GM21390 (cell line): ENCODE data around the gene CCBE1.

Experiments used
- ATAC-seq: cut with Tn5 transposase; IDR thresholded peaks from one replicate; pipeline ENCODE4 v1.9.1; 2021; ENCODE audit not compliant: unreplicated experiment

Gene CCBE1

DNA sequence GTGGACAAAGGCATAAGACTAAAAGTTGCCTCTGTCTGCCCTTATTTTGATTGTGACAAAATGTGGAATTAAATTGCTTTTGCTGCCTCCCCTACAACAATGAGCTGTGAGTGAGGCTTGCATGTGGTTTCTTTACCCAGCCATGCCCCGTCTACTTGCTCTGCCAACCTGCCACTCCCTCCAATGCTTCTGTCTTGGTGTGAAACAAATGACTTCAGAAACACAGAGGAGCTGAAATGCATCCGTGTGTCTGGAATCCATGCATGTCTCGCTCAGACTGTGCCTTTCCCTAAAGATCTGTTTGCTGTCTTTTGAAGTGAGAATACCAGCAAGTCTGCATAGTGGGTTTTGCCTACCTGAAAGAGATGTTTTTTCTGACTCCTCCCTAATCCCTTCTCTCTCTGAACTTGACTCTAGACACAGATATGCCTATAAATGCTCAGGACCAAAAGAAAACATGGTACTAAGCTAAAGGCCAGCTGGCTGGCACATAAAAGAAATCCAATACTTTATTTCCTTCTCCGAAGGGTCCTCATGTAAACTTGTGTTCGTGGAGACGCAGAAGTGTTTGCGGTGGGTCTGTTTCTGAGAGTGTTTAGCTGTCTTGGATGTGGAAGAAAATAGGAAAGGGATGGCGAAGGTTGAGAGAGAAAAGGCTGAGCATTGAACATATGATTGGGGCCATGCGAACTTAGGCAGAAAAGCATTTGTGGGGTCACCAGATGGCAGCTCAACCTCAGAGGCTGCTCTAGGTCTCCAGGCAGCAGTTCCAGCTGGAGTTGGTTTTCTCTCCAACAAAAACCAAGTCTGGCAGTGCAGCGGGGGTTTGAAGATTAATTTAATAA is 120.5 kb downstream of the CCBE1 start:
- ATAC-seq = no peak

DNA sequence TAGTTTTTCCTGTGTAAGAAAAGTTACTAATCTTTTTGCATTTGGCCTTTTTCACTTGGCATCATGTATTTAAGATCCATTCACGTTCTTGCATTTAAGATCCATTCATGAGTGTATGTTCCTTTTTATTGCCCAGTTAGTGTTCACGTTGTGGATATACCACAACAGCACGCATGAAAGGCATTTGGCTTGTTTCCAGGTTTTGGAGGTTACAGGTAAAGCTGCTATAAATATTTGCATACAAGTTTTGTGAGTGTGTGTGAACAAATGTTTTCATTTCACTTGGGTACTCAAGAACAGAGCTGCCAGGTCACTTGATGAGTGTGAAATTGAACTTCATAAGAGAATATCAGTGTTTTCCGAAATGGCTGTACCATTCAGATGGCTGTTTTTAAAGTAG is 121.2 kb downstream of the CCBE1 start:
- no peak for ATAC-seq

DNA sequence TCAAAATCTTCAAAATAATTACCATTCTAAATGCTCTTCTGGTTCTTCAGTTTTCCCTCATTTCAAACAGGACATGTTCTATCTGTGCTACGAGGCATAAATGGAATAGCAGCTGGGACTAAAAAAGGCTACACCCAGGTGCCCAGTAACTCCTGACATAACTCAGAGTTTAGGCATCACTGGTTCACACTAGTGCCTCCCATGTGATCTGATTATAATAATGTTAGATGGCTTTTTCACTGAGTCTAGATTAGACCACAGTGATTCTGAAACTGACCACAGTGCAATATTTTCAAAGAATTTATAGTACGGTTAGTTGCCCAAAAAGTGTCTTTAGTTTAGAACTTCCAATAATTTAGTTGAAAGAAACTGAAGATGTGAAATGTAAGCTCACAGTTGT is 123.3 kb downstream of the CCBE1 start:
- no peak for ATAC-seq

DNA sequence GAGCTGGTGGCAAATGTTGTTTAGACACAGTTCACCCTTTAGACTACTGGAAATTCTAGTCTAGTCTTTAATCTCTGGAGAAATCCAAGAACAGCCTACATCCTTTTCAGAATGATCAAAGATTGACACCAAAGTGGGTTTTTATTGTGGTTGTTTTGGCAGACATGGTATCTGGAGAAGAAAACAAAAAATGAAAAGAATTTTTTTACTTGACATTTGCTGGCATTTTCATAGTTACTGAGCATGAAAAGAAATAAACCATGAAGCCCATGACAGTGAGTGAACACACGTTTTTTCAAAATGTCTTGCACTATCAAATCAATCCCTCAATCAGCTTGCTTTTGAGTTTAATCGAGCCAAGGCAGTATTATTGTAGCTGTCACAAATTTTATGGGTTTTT is 125.3 kb downstream of the CCBE1 start:
- ATAC-seq = no peak

DNA sequence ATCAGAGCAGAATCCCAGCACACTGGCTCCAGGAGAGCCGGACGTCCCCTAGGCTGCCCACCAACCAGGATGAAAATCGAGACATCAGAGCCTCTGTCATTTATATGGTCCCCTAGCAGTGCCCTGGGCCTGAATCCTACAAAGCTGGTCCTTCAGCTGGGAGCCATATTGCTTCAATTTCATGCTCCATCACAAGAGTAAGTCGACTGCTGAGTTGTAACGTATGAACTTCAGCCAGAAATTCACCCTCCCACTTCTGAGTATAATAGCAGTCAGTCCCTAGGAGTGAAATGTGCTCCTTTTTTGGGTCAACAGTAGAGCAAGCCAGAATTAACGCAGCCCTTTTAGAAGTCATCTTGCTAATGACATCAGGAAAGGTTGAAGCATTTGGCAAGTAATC is 126.4 kb downstream of the CCBE1 start:
- ATAC-seq = no peak

DNA sequence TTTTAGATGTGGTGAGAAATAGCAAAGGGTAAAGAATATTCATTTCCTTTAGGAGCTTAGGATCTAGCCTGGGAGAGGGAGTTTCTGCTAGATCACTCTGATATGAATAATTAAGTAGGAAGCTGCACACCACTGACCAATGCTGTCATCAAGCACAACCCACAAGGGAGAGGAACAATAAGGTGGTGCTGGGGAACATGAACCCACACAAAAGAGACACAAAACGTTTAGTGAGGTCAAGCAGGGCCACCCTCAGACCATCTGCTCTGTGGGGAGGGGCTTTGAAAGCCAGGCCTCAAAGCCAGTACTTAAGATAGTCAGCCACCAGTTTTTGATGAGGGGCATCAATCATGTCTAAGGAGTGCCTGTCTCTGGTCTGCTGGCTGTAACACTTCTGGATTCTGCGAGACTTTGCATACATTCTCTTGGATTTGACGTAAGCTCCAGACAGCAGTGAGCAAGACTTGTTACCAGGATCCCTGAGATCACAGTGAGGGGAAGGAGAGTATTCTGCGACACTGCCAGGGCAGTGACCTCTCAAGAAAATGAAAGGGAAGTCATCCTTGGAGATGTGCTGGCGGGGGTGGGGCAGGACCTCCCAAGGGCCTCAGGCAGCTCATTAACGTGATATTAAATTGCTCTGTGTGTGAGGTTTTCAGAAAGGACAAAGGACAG is 127.0 kb downstream of the CCBE1 start:
- no peak for ATAC-seq

DNA sequence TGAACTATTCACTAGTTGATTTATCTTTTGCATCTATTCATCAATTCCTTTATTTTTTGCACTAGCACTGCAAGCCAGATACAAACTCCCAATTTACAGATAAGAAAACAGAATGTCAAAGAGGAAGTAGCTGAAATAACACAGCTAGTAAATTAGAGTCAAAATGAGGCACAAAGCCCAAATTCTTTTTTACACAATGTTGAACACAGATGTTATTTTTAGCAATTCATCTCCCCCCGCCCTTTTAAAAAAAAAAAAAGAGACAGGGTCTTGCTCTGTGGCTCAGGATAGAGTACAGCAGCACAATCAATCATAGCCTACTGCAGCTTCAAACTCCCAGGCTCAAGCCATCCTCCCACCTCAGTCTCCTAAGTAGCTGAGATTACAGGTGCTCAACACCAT is 127.8 kb downstream of the CCBE1 start:
- ATAC-seq = no peak

DNA sequence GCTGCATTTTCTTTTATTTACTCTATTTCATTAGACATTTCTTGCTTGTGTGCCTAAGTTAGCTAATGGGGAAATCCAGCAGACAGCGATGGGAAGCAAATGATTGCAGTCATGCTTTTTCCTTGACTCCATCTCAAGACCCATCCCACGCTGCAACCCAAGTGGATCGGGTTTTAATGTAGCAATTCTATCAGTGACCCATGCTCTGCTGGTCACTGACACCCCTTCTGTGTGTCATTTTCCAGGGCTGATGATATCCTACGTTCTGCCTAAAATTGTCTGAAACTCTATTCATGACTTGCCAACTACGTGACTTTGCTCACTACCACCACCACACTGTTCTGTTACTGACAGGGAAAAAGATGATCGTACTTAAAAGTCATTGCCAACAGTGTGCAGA is 129.8 kb downstream of the CCBE1 start:
- ATAC-seq = no peak

DNA sequence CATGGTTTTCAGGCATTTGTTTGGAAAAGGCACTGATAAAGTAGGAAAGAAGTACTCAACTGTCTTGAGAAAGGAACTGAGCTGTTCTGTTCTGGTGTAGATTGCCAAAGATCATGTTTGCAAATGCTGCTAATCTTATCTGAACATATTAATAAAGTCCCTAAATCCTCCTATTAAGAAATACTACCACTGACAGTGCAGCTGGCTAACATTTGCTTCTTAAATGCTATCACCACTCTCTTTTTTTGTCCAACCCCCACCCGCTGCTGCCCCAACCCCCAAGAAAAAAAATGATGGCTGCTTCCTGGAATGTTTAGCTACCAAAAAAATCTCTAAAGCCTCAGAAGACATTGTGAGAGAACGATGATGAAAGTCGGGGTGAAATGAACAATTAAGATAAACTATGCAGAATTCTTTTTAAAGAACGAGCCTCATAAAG is 130.7 kb downstream of the CCBE1 start:
- no peak for ATAC-seq

DNA sequence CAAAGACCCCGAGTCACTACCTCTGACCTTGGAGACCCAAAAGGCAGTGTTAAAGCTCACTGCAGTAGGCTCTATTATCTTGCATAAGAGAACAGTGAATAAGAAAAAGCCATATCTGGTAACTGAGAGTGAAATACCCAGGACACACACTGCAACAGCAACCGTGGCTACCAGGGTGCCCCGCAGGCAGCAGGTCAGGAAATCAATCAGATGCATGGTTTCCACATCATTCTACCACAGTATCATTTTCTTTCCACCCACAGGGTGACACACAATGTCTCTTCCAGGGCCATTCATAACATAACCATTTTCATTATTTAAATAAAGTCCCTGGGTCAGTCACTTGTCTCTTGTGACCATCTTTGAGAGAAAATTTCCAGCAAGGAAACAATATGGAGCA is 131.3 kb downstream of the CCBE1 start:
- ATAC-seq = no peak

DNA sequence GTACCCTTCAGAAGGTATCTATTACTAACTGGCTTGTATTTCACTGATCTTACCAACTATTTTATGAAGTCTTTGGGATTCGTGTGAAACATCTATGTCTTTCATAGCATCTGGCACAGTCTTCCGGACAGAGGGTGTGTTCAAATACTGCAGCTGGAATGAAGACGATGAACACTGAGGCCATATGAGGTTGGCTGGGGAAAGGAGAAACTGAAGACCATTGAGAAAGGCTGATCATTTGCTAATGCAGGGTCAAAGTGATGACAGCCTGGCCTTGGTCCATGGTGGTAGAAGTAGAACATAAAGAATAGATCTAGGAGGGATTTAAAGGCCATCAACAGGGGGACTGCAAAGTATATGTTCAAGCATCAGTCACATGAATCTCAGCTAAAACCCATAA is 132.7 kb downstream of the CCBE1 start:
- ATAC-seq = no peak

DNA sequence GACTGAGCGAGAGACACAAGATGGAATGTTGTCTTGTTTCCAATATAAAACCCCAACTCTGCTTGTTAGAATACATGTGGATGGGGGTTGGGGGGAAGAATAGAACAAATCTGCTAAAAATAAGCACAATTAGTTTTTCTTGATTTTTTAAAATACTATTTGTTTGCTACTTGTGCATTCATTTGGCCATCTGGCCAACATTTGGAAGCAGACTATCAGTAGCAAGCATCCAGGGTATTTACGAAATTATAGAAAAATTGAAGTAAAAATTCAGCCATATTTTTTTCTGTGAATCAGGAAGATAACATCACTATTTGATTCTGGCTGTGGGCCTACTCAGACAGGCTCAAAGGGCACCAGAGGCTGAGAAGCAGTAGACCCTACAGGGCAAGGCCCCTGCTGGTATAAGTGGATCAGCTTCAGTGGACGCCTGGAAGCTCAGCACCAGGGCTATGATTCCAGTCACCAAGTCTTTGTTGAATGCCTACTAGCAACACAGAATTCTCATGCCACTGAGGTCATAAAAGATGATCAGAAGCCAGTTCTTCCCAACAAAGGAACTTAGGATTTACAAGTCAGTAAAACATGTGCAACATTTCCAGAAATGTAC is 133.9 kb downstream of the CCBE1 start:
- no peak for ATAC-seq

DNA sequence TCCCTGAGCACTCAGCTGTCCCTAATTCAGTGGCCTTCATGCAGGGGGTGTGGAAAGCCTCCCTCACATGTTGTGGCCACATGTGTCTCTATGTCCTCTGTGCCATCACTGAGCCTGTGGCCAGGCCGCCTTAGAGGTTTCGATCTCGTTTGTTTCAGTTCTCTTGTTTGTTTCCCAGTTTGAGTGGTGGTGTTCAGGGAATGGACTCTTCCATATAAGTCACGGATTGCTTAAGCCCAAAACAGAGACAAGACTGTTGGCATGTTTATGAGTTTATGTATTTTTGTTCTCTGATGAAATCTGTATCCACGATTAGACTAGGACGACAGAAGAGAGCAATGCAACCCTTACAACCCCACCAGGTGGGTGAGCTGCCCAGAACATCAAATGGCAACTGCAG is 134.5 kb downstream of the CCBE1 start:
- ATAC-seq = no peak

DNA sequence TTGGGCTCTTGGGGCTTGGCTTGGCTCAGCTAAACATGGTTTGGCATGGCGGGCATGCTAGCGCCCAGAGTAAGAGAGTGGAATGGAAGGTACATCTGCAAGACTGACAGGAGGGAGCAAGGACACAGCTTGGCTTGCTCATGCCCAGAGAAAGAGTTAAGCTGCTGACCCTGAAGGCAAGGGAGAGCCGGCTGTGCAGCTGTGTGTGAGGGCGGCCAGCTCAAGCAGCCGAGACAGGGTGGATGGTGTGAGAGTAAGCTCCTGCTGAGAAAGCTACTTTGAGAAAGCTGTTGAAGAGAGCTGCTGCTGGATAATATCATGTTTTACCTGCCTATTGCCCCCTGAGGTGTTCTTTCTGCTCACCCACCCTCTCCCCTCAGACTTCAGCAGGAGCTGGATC is 135.6 kb downstream of the CCBE1 start:
- no peak for ATAC-seq

DNA sequence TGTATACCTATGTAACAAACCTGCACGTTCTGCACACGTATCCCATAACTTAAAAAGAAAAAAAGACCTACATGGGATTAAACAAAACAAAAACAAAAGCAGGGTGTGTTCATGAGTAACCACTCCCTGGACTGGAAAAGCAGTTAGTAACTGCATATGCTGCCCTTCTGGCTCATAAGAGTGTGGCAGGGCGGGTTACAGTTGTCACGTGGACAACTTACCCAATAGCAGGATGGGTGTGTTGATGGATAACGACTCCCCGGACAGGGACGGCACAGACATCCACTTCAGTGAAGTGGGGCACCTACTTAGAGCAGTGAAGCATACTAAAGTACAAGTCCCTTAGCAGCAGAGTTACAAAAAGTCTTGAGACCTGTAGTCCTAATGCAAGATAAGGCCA is 136.7 kb downstream of the CCBE1 start:
- ATAC-seq = no peak

DNA sequence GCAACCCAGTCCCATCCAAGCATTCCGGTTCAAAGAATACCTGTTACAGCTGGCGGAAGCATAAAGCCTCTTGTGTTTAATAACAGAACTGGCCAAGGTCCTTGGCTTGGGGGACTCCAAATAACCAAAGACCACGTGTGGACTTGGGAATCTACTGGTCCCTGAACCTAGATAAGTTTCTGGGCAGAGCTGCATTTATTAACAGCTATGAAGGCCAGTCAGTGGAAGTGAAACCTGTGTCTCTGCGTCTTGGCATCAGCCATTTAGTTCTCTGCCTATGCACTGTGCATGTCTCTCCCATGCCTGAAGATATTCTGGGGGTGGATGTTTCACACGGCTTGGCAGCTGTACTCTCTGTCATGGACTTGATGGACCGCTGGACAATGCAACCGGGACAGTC is 137.7 kb downstream of the CCBE1 start:
- ATAC-seq = no peak

DNA sequence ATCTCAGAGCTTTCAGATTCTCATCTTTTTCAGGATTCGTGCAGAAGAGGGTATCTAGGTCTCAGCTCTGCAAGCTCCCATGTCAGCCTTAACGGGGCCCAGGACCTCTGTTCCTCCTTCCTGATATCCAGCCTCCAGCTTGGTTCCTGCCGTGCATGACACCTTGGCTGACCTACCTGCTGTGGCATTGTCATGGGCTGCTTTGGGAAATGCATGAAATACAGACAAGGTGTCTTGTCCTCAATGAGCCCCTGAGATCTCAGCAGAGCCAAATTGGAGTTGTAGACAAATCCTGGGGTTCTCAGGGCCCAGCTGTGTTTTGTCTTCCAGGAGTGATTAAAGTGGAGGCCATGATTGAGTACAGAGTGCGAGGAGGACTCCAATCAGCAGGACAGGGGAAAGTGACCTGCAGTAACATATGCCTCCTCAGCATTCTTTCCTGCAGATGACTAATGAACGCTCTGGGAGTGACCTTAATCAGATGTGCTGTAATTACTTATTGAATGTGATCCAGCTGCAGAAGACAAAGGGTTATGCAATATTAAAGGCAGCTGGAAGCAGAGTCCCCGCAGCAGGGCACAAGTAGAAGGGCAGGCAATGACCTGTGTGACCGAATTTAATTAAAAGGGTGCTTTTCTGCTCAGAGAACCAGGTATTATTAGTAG is 141.1 kb downstream of the CCBE1 start:
- no peak for ATAC-seq

DNA sequence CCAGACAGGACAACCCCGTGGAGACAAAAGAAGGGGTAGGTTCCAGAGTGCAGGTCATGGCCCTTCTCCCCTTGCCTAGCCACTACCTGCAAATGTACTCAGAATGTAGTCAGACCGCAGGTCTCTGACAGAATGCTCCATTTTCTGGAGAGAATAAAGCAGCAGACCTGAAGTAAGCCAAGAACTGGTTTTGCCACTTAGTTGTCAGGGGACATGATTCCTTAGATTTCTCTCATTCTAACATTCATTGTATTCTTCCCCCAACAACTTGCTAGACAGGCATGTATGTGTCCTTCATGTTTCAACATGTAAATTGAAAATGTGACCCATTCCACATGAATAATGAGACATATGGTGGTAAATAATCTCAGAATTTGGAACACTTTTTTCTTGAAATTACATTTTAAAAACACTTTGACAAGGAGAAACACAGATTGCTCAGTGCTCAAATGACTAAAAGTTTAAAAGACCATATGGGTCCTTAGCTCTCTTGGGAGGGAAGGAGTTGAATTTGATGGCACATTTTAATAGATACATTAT is 142.4 kb downstream of the CCBE1 start:
- no peak for ATAC-seq

DNA sequence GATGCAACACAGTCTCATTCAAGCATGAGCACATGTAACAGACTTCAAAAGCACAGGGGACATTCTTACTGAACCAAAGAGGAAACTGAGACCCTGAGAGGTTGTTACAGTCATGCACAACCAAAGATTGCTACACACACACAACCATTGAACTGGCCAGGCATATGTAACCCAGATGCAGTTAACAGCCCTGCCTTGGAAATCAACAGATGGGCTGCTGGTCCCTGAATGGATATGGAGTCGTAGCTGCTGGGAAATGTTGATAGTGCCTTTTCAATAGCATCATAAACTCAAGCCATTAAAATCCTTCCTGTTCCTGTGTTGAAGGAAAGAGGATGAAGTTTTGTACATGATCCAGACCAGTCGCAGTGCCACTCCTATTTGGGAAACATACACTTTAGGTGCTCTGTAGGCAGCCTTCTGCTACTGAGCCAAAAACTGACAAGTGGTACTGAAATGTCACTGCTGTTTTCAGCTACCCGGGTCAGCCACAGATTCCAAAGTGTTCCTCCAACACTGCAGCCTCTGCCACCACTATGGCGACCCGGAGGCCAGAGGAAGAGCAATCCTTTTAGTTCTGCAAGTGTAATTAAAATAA is 143.9 kb downstream of the CCBE1 start:
- no peak for ATAC-seq

DNA sequence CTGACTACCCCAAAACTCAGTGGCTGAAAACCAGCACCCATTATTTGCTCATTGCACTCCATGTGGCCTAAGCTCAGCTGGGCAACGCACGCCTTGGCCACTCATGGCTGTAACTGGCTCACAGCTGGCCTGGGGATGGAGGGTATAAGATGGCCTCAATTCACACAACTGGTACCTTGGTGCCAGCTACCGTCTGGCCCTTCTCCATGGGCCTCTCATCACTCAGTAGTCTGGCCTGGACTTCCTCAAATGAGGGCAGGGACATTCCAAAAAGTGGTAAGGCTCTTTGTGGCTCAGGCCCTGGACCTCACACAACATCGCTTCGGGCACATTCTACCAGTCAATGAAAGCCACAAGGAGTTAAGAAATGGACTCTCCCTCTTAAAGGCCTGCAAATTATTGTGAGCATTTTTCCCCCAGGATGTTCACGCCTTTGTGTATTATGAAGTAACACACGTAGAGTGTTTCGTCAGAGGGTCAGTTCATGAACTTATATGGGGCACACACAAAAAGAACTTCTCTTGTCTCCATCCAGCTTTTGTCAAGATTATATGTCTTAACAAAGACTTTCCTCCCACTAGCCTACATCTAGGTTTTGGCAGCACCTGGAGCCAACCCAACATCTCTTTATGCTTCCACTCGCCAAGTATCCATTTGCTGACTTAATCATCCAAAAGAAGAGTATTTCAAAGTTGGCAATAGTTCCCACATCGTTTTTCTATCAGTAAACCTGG is 145.2 kb downstream of the CCBE1 start:
- no peak for ATAC-seq
